Skeletal muscle tissue (tissue), 4 donors: ENCODE data around the gene B3GNT2. TPM values are rescaled to one million over a fixed set of nuclear protein-coding genes. Genes with fewer than 3 reads are reported as not detected.
"Not testable (repeated sequence)": the region's sequence is repeated elsewhere in the genome, so short reads cannot be mapped to it uniquely, and the experiment has no call there.

Experiments used
- H3K27ac ChIP-seq: one replicate; pipeline ENCODE4 v1.7.0; 2013; ENCODE audit warnings: mild to moderate bottlenecking, low read depth, low read length, inconsistent platforms
- H3K27me3 ChIP-seq, 3 donors: one replicate each; pipeline ENCODE4 v1.7.0; 2013; ENCODE audit warnings: low read length in 3 of 3; ENCODE audit not compliant: control insufficient read depth in 3 of 3, insufficient read depth in 3 of 3
- H3K36me3 ChIP-seq, 3 donors: one replicate each; pipeline ENCODE4 v1.7.0; 2013; ENCODE audit warnings: low read length in 3 of 3; ENCODE audit not compliant: control insufficient read depth in 3 of 3, insufficient read depth in 3 of 3
- H3K4me1 ChIP-seq, 3 donors: one replicate each; pipeline ENCODE4 v1.7.0; 2013; ENCODE audit warnings: low read length in 3 of 3, mild to moderate bottlenecking in 3 of 3; ENCODE audit not compliant: control insufficient read depth in 3 of 3, insufficient read depth in 3 of 3
- H3K4me3 ChIP-seq, 3 donors: one replicate each; pipeline ENCODE4 v1.7.0; 2013; ENCODE audit warnings: low read length in 3 of 3
- H3K9ac ChIP-seq, 3 donors: one replicate each; pipeline ENCODE4 v1.7.0; 2013; ENCODE audit warnings: low read length in 3 of 3, mild to moderate bottlenecking in 3 of 3, moderate library complexity in 2 of 3, low read depth in 1 of 3
- H3K9me3 ChIP-seq, 3 donors: one replicate each; pipeline ENCODE4 v1.7.0; 2013; ENCODE audit warnings: low read length in 3 of 3; ENCODE audit not compliant: control insufficient read depth in 3 of 3
- total RNA-seq: library from RNA; depleted of rRNA; stranded (reverse); fragments of >200 nt; gene quantifications from one replicate; pipeline ENCODE4 v1.2.3, GENCODE V29; 2014
- donor health status: Osteomylitis.

The B3GNT2 gene
- total RNA-seq, result 11.0 TPM

- H3K27ac ChIP-seq, result peak within 1 kb of the TSS; percentile 86
- H3K4me3 ChIP-seq, result peak within 1 kb of the TSS; percentile 82 to 85 (median 84)
- no peaks in the 10 kb centered on the region for H3K36me3 ChIP-seq
- no peaks in the 10 kb centered on the region for H3K9me3 ChIP-seq
- H3K4me1 ChIP-seq, result peaks cover 3 to 21% (median 12%) of the 10 kb centered on the region in 3 donors
- peak within 1 kb of the TSS; percentile 83 to 89 (median 87) for H3K9ac ChIP-seq
- no peaks in the 10 kb centered on the region for H3K27me3 ChIP-seq
Observed at GRCh38 chr2:62195421-62196277, at the start of gene B3GNT2. B3GNT2 (plus strand) TSS chr2:62196115; CDS start chr2:62222221, 26,106 bp downstream.

- not testable (repeated sequence) for H3K9me3 ChIP-seq, H3K4me1 ChIP-seq, H3K36me3 ChIP-seq, H3K9ac ChIP-seq, H3K4me3 ChIP-seq, H3K27ac ChIP-seq, H3K27me3 ChIP-seq
Observed at GRCh38 chr2:62146790-62147189, 49.1 kb upstream of the B3GNT2 start.

GRCh38 chr2:62147610-62148301 lies 48.2 kb upstream of the B3GNT2 start:
- no peaks in the 10 kb centered on the region for H3K36me3 ChIP-seq

GRCh38 chr2:62149708-62150107 lies 46.2 kb upstream of the B3GNT2 start:
- Histone ChIP-seq H3K4me1 (peaks cover 6 to 11% (median 11%) of the 10 kb centered on the region in 3 donors), H3K27me3 (no peaks in the 10 kb centered on the region), H3K4me3 (no peak overlapping the region), H3K9ac (no peak overlapping the region), H3K27ac (no peak overlapping the region), H3K36me3 (no peaks in the 10 kb centered on the region), H3K9me3 (no peaks in the 10 kb centered on the region)

More at GRCh38 chr2:62147610-62148301, 48.2 kb upstream of the B3GNT2 start:
- no peaks in the 10 kb centered on the region for H3K27me3 ChIP-seq
- peaks cover 6 to 11% (median 11%) of the 10 kb centered on the region in 3 donors for H3K4me1 ChIP-seq
- no peaks in the 10 kb centered on the region for H3K9me3 ChIP-seq
- no peak overlapping the region for H3K9ac ChIP-seq
- no peak overlapping the region for H3K4me3 ChIP-seq
- H3K27ac ChIP-seq, result no peak overlapping the region

GRCh38 chr2:62150597-62151305 lies 45.2 kb upstream of the B3GNT2 start:
- H3K9me3 ChIP-seq, result peaks cover 0 to 3% (median 0%) of the 10 kb centered on the region in 3 donors
- peak overlapping the region in 1 of 3 donors; percentile 1 for H3K4me3 ChIP-seq
- H3K36me3 ChIP-seq, result no peaks in the 10 kb centered on the region
- H3K27ac ChIP-seq, result peak overlapping the region; percentile 57
- H3K9ac ChIP-seq, result peak overlapping the region in 1 of 3 donors; percentile 0
- no peaks in the 10 kb centered on the region for H3K27me3 ChIP-seq
- peaks cover 6 to 11% (median 11%) of the 10 kb centered on the region in 3 donors for H3K4me1 ChIP-seq

GRCh38 chr2:62151306-62151638 lies 44.6 kb upstream of the B3GNT2 start:
- Histone ChIP-seq H3K36me3 (no peaks in the 10 kb centered on the region), H3K27me3 (no peaks in the 10 kb centered on the region), H3K27ac (peak overlapping the region; percentile 57), H3K4me1 (peaks cover 6 to 11% (median 11%) of the 10 kb centered on the region in 3 donors), H3K9ac (peak overlapping the region; percentile 0 to 61 (median 16)), H3K9me3 (peaks cover 0 to 3% (median 0%) of the 10 kb centered on the region in 3 donors), H3K4me3 (peak overlapping the region in 1 of 3 donors; percentile 1)

- H3K27me3 ChIP-seq, result no peaks in the 10 kb centered on the region
- no peaks in the 10 kb centered on the region for H3K36me3 ChIP-seq
- H3K4me1 ChIP-seq, result peaks cover 11 to 14% (median 12%) of the 10 kb centered on the region in 3 donors
- no peak overlapping the region for H3K9ac ChIP-seq
- H3K27ac ChIP-seq, result peak overlapping the region; percentile 57
- peaks cover 0 to 3% (median 0%) of the 10 kb centered on the region in 3 donors for H3K9me3 ChIP-seq
- no peak overlapping the region for H3K4me3 ChIP-seq
Observed at GRCh38 chr2:62152000-62152399, 43.9 kb upstream of the B3GNT2 start.

- Histone ChIP-seq H3K27me3 (no peaks in the 10 kb centered on the region), H3K4me1 (peaks cover 10 to 18% (median 16%) of the 10 kb centered on the region in 3 donors), H3K9me3 (peaks cover 0 to 3% (median 0%) of the 10 kb centered on the region in 3 donors), H3K4me3 (no peak overlapping the region), H3K36me3 (no peaks in the 10 kb centered on the region), H3K27ac (no peak overlapping the region), H3K9ac (no peak overlapping the region)
Observed at GRCh38 chr2:62156861-62157496, 38.9 kb upstream of the B3GNT2 start.

- H3K27ac ChIP-seq, result no peak overlapping the region
- H3K4me1 ChIP-seq, result peaks cover 8 to 18% (median 13%) of the 10 kb centered on the region in 3 donors
- H3K27me3 ChIP-seq, result no peaks in the 10 kb centered on the region
- peaks cover 0 to 3% (median 0%) of the 10 kb centered on the region in 3 donors for H3K9me3 ChIP-seq
- no peak overlapping the region for H3K4me3 ChIP-seq
- no peaks in the 10 kb centered on the region for H3K36me3 ChIP-seq
- no peak overlapping the region for H3K9ac ChIP-seq
Observed at GRCh38 chr2:62158444-62159121, 37.3 kb upstream of the B3GNT2 start.
